Measurements from ENCODE around the gene SNX32. TPM values are rescaled to one million over a fixed set of nuclear protein-coding genes. Genes with fewer than 3 reads are reported as not detected.

The SNX32 gene
- polyA plus RNA-seq, 2 of the 4 experiments (the other 2 are of a cell fraction) = 0.08 TPM; not detected in 1

DNA sequence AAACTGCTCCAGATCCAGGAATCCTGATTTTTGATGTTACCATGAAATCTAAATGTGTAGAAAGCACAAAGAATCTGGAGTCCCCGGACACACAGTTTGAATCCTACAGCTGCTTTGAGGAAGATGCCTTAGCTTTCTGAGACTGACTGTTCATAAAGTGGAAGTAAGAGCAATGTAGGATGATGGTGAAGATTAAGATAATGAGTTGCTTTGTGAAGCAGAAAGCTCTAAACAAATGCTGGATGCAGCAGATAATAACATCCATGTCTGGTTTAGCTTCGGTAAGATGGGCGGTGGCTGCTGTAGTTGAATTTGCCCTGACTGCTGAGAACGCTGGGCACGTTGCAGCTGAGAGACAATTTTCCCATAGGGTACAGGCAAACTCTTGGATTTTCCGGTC is 26.8 kb upstream of the SNX32 start:
- no peaks in the 10 kb centered on the region for H3K9me3 ChIP-seq
- WGBS (ENCODE audit: missing lambda C conversion rate) = 66% methylated on average over 6 of the region's 6 CpGs
- ChIA-PET CTCF (interaction anchor here (0.8 to 4.2 kb wide), 6 partner anchors 11 to 95 kb away, joined by 3 to 29 read pairs (median 4); partner anchors contain the start of genes AP5B1 and KAT5), POLR2A (interaction anchor here (0.7 kb wide), 2 partner anchors 23 to 51 kb away, joined by 3 to 4 read pairs; no protein-coding TSS in a partner anchor)
- H3K27ac ChIP-seq = no peak overlapping the region
- TF ChIP-seq POLR2A (IDR thresholded peaks at IDR 0.05; ENCODE audit: low read length) (no peak), ZNF302 (CRISPR knock-in tag; IDR thresholded peaks at IDR 0.05) (no peak), TFCP2L1 (CRISPR knock-in tag; IDR thresholded peaks at IDR 0.05) (no peak), HDAC2 (IDR thresholded peaks at IDR 0.05) (no peak), MYC (IDR thresholded peaks at IDR 0.05; ENCODE audit: borderline replicate concordance, low read length) (no peak), ESRRA (IDR thresholded peaks at IDR 0.05; ENCODE audit: borderline replicate concordance, low read length) (no peak)
- TF ChIP-seq, protein P1, sequence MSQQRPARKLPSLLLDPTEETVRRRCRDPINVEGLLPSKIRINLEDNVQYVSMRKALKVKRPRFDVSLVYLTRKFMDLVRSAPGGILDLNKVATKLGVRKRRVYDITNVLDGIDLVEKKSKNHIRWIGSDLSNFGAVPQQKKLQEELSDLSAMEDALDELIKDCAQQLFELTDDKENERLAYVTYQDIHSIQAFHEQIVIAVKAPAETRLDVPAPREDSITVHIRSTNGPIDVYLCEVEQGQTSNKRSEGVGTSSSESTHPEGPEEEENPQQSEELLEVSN (IDR thresholded peaks at IDR 0.05; ENCODE audit: borderline replicate concordance, low read depth) = no peak
- no peak overlapping the region for H3K4me3 ChIP-seq
- no peak for FAIRE-seq
- H3K4me2 ChIP-seq = no peak overlapping the region
- DNase-seq (ENCODE audit: low read depth in 1 of 2, low spot score in 1 of 2) = no peak
- no peaks in the 10 kb centered on the region for H3K4me1 ChIP-seq
- ATAC-seq = no peak

DNA sequence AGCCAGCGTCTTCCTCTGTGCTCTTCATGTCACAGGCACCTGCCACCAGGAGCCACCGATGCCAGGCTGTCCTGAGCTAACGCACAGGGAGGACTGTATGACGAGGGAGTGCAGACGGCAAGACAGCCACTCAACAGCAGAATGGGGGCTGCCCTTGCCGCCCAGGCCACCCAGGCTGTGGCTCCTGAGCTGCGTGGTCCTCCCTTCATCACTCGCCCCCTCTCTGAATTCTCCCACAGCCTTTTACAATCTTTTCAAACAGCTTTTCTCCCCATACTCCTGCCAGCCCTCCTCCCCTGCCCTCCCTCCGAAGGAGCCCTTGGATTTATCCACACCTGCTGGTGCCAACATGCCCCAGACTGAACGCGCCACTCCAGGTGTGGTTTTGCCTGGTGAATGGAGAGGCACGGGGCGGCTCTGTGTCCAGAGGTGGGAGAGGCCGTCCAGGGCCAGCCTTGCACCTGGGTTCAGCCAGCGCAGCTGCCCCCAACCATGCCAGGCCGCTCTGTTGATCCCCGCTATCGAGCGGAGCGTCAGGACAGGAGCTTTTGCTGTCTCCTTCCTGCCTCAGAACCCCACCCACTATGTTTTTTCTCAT is 24.9 kb upstream of the SNX32 start:
- Histone ChIP-seq H3K27ac (no peak overlapping the region), H3K4me2 (no peak overlapping the region), H3K4me3 (no peak overlapping the region), H3K4me1 (no peaks in the 10 kb centered on the region), H3K9me3 (no peaks in the 10 kb centered on the region)
- DNase-seq (ENCODE audit: low read depth in 1 of 2, low spot score in 1 of 2) = no peak
- FAIRE-seq = no peak
- WGBS (ENCODE audit: missing lambda C conversion rate) = 58% methylated on average over 20 of the region's 20 CpGs
- ChIA-PET POLR2A (interaction anchor here (0.5 kb wide), 1 partner anchor 174 kb away, joined by 5 read pairs; no protein-coding TSS in a partner anchor), CTCF (interaction anchor here (0.8 to 4.2 kb wide), 9 partner anchors 9 to 184 kb away, joined by 3 to 29 read pairs (median 4); partner anchors contain the start of genes AP5B1 and KAT5)
- TF ChIP-seq, protein P2, sequence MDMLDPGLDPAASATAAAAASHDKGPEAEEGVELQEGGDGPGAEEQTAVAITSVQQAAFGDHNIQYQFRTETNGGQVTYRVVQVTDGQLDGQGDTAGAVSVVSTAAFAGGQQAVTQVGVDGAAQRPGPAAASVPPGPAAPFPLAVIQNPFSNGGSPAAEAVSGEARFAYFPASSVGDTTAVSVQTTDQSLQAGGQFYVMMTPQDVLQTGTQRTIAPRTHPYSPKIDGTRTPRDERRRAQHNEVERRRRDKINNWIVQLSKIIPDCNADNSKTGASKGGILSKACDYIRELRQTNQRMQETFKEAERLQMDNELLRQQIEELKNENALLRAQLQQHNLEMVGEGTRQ (IDR thresholded peaks at IDR 0.05) = no peak
- TF ChIP-seq PHF8 (IDR thresholded peaks at IDR 0.05; ENCODE audit: borderline replicate concordance, low read depth) (no peak), MAX (IDR thresholded peaks at IDR 0.05) (no peak), RFX5 (IDR thresholded peaks at IDR 0.05) (no peak), MAFK (IDR thresholded peaks at IDR 0.05; ENCODE audit: partially characterized antibody) (no peak), ZNF302 (CRISPR knock-in tag; IDR thresholded peaks at IDR 0.05) (no peak), TFCP2L1 (CRISPR knock-in tag; IDR thresholded peaks at IDR 0.05) (no peak), KDM5A (IDR thresholded peaks at IDR 0.05) (no peak), RAD21 (conservative IDR thresholded peaks at IDR 0.05 in 1 of 2, IDR thresholded peaks at IDR 0.05 in 1 of 2) (no peak), EHF (CRISPR knock-in tag; IDR thresholded peaks at IDR 0.05) (no peak), HEYL (CRISPR knock-in tag; IDR thresholded peaks at IDR 0.05) (no peak), MAZ (IDR thresholded peaks at IDR 0.05; ENCODE audit: borderline replicate concordance, low read depth, low read length) (no peak), TP53 (CRISPR knock-in tag; IDR thresholded peaks at IDR 0.05) (no peak), CEBPB (IDR thresholded peaks at IDR 0.05) (no peak), CHD2 (IDR thresholded peaks at IDR 0.05; ENCODE audit: low read length, partially characterized antibody) (no peak), POLR2A (IDR thresholded peaks at IDR 0.05; ENCODE audit: low read length) (no peak), ZC3H11A (IDR thresholded peaks at IDR 0.05) (no peak), CTCF (IDR thresholded peaks at IDR 0.05) (no peak), PBX3 (IDR thresholded peaks at IDR 0.05) (no peak)
- ATAC-seq = no peak; a peak in 1 of 6 replicates
